Esophagus mucosa (tissue), 1 donor: ENCODE data around the gene P3H1. TPM values are rescaled to one million over a fixed set of nuclear protein-coding genes. Genes with fewer than 3 reads are reported as not detected.
A peak's percentile ranks its signal among the peaks of the same experiment; 100 is the strongest.
"Not testable (repeated sequence)": the region's sequence is repeated elsewhere in the genome, so short reads cannot be mapped to it uniquely, and the experiment has no call there.

Source experiments
- ATAC-seq: fragments of 200-7000 bp; cut with Tn5 transposase; one replicate; pipeline ENCODE4 v1.9.1; 2020
- total RNA-seq: library from RNA; stranded (reverse); gene quantifications from one replicate; pipeline ENCODE4 v1.2.4, GENCODE V29; 2023
- donor health status: DM: yes; HTN: yes; CAD: no.

Gene P3H1
- total RNA-seq, 1 donor from 2014 or later = 7.1 TPM

GRCh38 chr1:42773420-42773819 is 6.6 kb upstream of the P3H1 start:
- ATAC-seq = no peak

DNA sequence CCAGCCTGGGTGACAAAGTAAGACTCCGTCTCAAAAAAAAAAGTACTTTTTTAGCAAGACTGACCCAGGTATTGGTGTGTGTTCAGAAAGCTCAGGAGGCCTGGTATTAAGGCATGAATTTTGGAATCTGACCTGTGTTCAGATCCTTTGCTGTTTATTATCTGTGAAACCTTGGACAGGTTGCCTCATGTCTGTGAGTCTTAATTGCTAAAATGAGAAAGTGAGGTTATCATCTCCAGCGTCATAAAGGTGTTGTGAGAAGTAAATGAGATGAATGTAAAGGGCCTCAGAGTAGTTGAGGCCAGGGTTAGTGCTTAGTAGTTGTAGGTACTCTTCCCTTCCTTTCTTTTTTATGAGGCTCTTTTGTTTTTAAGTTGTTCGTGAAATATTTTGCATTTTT is 3.0 kb upstream of the P3H1 start:
- no peak for ATAC-seq

DNA sequence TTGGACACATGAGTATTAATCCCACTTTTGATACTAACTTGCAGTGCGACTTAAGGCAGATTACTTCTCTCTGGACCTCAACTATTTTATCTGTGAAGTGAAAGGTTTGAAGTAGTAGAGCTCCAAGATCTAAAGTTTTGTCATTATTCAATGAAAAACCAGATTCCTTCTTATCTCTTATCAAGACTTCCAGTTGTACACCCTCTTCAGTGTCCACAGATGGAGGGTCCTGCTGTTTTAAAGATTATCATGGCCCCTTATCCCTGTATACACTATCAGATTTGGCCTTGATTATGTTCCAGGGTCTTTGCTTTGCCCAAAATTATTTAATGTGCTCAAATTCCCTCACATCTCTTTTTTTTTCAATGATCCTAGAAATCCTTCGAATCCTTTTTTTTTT is 1.3 kb upstream of the P3H1 start:
- ATAC-seq = no peak

GRCh38 chr1:42767510-42768000 is 727 bp upstream of the P3H1 start:
- ATAC-seq = no peak

DNA sequence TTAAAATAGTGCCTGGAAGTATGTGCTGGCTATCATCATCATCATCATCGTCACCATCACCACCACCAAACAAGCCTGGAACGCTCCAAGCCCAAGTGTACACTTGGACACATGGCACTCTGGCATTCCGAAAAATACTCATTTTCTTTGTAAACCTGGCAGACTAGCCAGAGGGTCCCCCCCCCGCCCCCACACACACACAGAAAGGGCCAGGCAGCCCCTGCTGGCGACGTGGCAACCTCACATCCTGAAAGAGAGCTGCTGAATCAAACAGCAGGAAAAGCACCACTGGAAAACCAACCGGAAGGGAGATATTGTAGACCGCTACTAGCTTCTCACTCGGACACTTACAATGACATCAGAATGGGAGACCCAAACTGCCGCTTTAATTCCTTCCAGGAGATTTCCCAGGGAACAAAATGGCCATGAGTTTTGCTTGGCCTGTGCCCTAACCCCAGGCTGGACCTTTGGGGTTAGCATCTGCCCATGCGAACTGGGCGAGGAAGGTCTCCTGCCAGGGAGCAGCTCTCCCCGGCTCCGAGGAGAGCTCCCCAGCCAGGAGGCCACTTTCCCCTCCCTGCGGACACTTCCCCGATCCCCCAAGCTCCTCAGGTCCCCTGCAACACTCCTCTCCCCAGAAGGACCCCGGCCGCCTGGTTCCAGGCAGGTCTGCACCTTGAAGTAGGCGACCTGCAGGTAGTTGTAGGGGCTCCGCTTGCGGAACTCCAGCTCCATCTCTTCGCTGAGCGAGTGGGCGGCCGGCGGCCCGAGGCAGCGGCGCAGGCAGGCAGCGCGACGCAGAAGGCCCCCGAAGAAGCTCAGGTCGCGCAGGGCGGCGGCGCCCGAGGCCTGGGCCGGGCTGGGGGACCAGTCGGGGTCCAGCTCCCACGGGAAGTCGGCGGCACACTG is 742 bp downstream of the P3H1 start:
- no peak for ATAC-seq

- ATAC-seq = no peak
These were observed 1.6 kb downstream of the P3H1 start for GRCh38 chr1:42765269-42765668.

GRCh38 chr1:42762269-42762668 is 4.6 kb downstream of the P3H1 start:
- no peak for ATAC-seq

DNA sequence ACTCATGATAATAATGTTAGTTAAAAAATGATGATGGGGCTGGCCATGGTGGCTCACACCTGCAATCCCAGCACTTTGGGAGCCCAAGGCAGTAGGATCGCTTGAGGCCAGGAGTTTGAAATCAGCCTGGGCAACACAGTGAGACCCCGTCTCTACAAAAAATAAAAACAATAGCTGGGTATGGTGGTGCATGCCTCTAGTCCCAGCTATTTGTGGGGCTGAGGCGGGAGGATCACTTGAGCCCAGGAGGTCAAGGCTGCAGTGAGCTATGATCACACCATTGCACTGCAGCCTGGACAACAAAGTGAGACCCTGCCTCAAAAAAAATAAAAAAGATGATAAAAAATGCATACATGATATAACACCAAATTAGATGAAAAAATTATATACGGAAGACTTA is 5.3 kb downstream of the P3H1 start:
- ATAC-seq = no peak

- no peak for ATAC-seq
These were observed 7.7 kb downstream of the P3H1 start for GRCh38 chr1:42759114-42759513.

DNA sequence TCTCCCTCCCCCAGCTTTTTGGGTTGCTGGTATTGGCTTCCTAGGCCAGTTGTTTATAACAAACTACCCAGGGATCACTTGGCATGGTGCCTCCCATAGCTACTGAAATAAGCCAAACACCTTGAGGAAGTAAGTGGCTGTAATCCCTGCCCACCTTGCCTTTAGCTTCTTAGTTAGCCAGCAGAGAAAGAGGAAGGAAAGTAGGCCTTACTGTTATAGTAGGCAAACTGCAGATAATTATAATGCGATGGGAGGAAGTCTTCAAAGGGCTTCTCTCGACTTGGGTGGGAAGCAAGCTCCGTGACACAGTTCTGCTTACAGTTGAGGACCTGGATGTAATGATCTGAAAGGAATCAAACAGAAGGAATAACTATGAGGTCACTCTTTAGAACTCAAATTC is 8.2 kb downstream of the P3H1 start:
- ATAC-seq = no peak

DNA sequence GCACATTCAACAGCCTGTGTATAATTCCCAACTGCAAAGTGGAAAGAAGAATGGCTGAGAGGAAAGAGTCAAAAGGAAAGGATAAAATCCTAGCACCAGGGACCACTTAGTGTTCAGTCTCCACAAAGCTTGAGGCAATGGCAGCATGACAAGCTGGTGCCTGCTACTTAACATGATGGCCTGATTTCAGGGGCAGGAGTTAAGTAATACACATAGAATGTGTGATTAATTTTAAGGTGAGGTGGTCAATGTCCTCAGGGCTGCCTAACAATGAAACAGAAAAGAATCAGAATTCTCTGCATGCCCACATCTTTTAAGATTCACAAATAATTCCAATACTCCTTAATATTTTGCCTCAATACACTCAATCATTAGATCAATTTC is 8.9 kb downstream of the P3H1 start:
- ATAC-seq = no peak

DNA sequence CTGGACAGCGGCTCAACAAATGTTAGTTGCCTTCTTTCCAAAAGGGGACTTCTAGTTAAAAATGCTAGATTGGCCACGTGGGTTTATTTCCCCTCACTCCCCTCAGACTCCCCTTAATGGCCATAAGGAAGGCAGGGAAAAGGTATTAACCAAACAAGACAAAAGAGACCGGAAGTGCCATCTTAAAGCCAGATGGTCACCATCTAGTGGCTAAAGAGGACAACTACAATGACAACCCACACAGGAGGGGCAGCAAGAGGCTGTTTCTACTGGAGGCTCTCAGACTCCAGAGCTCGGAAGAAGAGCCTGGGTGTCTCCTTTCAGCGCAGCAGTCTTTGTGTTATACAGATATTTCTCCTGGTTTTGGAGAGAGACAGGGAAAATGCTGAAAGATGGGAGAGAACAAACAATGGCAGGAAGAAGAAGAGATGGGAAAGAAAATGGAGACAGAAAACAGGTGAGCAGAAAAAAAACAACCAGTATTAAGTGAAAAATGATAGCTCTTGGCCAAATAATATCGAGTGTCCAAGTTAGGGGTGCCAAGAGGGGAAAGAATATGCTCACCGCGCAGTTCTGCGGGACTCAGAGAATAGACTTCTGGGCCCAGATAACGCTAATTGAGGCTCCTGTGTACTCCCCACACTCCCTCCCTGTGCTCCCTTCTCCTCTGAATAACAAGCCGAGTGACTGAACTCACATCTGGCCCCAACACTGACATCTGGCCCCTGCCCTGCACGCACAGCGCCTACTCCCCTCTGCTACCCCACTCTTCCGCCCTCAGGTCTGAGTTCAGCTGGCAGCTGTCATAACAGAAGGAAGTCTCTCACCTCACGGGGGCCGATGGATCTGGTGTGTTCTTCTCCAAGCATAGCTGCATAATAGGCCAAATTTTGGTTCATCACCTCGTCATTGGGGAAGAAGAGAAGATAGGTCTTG is 9.6 kb downstream of the P3H1 start:
- peak; percentile 49 for ATAC-seq

- no peak for ATAC-seq
These were observed 13.8 kb downstream of the P3H1 start for GRCh38 chr1:42753070-42753469.

DNA sequence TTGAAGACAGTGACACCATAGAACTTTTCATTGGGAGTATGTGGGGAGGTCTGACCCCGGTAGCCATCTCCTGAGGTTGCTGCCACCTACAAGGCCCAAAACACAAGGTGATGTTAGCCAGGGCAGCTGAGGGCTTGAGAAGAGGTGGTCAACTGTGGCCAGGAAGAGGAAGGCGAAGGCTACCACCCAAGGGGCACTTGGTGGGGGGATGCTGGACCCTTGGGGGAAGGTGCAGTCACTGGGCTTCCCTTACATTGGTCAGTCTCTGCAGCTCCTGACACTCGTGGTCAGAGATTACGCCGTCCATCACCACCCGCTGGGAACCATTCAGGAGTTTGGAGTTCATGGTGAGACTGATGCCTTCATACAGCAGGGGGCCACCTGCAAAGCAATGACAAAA is 14.5 kb downstream of the P3H1 start:
- ATAC-seq = no peak

DNA sequence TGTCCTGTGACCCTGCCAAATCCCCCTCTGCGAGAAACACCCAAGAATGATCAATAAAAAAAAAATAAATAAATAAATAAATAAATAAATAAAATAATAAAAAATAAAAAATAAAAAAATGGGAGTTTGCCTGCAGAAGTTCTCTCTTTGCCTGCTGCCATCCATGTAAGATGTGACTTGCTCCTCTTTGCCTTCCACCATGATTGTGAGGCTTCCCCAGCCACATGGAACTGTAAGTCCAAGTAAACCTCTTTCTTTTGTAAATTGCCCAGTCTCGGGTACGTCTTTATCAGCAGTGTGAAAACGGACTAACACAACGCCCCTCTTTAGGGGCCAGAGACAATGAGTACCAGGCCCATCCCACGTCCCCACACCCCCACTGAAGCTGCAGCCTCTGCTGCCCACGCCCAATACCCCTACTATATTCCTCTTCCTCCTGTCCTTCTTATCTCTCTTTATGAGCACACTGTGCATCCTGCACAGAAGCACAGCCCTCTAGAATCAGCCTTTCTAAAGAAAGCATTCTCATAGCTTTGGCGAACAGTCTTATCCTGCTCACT is 15.2 kb downstream of the P3H1 start:
- ATAC-seq = not testable (repeated sequence)

- ATAC-seq = no peak
These were observed 16.8 kb downstream of the P3H1 start for GRCh38 chr1:42750041-42750440.

- no peak for ATAC-seq
These were observed 18.1 kb downstream of the P3H1 start for GRCh38 chr1:42748461-42749410.

DNA sequence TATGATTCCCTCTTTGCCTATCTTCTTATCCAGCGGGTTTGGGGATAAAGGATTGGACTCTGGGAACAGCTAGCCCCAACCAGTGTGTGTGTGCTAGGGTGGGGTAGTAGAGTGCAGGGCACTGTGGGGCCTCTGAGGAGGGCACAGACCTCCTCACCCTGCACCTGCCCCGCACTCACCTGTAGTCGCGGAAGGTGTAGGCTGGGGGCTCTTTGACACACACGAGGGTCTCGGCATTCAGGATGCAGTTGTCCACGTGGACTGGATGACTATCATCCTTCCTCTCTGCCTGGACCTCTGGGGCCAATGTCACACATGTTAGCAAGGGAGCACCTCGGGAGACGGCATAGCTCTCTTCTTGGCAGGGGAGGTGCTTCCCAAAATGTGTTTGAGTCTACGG is 18.8 kb downstream of the P3H1 start:
- ATAC-seq = no peak

DNA sequence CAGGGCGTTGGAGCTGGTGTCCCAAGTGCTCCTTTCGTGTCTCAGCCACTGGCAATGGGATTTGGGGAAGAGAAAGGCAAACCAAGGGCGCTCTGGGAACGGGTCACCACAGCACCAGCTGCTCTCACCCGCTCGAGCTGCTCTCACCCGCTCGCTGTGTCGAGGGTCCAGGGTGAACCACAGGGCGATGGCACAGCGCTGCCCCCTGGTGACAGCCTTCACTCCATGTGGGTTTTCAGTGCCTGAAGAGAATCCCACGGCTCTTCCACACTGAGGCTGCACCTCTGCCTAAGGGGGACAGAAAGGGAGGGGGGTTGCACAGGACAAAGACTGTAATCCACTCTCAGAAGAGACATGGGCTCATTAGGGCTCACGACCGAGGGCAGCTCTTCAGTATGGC is 19.7 kb downstream of the P3H1 start:
- no peak for ATAC-seq

DNA sequence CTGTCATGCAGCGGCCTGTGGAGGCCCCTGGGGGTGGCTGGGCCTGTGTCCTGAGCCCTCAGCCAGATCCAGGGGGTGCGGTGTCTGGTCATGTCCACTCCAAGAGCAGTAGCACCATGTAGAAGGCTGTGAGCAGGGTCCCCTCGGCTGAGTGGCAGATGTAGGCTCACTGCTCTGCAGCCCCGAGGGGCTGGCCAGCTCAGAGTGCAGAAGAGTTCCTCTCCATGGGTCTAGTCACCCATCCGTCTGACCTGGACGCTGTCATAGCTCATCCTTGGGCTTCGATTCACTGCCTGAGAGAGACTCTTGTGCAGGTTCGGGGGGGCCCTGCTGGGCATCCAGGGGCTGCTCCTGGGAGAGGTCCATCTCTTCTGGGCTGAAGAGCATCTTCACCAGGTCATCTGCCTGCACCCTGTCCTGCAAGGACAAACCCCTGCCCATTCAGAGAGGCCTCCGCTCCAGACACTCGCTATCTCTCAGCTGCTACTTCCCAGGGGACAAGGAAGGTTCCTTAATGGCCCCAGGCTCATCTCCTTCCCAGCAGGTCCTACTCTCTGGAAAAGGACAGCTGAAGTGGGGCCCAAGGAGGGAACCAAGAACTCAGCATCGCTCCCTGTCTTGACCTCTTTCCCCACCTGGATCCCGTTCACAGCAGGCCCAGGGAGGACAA is 20.3 kb downstream of the P3H1 start:
- ATAC-seq = no peak

GRCh38 chr1:42745851-42746250 is 21.0 kb downstream of the P3H1 start:
- ATAC-seq = peak; percentile 75

- no peak for ATAC-seq
These were observed 22.7 kb downstream of the P3H1 start for GRCh38 chr1:42744148-42744413.
